Hepatocyte (in vitro differentiated cells): ENCODE data around the gene AMTN. TPM values are rescaled to one million over a fixed set of nuclear protein-coding genes. Genes with fewer than 3 reads are reported as not detected.

Experiments used
- DNase-seq: peaks from one replicate; pipeline ENCODE4 v3.0.0-alpha.2; 2016; ENCODE audit warnings: low spot score
- H2AFZ ChIP-seq: fragments of 200-600 bp; sonication (generic); 2 replicates; pipeline ENCODE4 v1.6.0; 2016; ENCODE audit warnings: antibody characterized with exemption, mild to moderate bottlenecking
- H3K27ac ChIP-seq: fragments of 200-600 bp; sonication (generic); 2 replicates; pipeline ENCODE4 v1.5.1; 2016; ENCODE audit warnings: mild to moderate bottlenecking
- H3K27me3 ChIP-seq: fragments of 200-600 bp; sonication (generic); 2 replicates; pipeline ENCODE4 v1.6.1; 2016
- H3K36me3 ChIP-seq: fragments of 200-600 bp; sonication (generic); replicated peaks from 2 replicates; pipeline ENCODE4 v1.5.1; 2016; ENCODE audit warnings: low read depth; ENCODE audit not compliant: insufficient read depth
- H3K4me1 ChIP-seq: fragments of 200-600 bp; sonication (generic); 2 replicates; pipeline ENCODE4 v1.5.1; 2016; ENCODE audit warnings: mild to moderate bottlenecking, moderate library complexity; ENCODE audit not compliant: insufficient read depth
- H3K4me2 ChIP-seq: fragments of 200-600 bp; sonication (generic); 2 replicates; pipeline ENCODE4 v1.6.0; 2016
- H3K4me3 ChIP-seq: fragments of 200-600 bp; sonication (generic); 2 replicates; pipeline ENCODE4 v1.5.1; 2016; ENCODE audit warnings: mild to moderate bottlenecking
- H3K79me2 ChIP-seq: fragments of 200-600 bp; sonication (generic); 2 replicates; pipeline ENCODE4 v1.6.0; 2017; ENCODE audit warnings: mild to moderate bottlenecking
- H3K9me2 ChIP-seq: fragments of 200-600 bp; sonication (generic); replicated peaks from 2 replicates; pipeline ENCODE4 v1.6.0; 2017; ENCODE audit warnings: mild to moderate bottlenecking; ENCODE audit not compliant: insufficient read depth
- H3K9me3 ChIP-seq: fragments of 200-600 bp; sonication (generic); 2 replicates; pipeline ENCODE4 v1.5.1; 2016; ENCODE audit warnings: low read depth, mild to moderate bottlenecking
- H4K20me1 ChIP-seq: fragments of 200-600 bp; sonication (generic); 2 replicates; pipeline ENCODE4 v1.6.0; 2016; ENCODE audit warnings: mild to moderate bottlenecking; ENCODE audit not compliant: insufficient read depth, poor library complexity, severe bottlenecking
- CTCF ChIP-seq: fragments of 200-600 bp; sonication (generic); IDR thresholded peaks from 2 replicates; pipeline ENCODE4 v1.5.1; 2016; ENCODE audit warnings: antibody characterized with exemption, mild to moderate bottlenecking; ENCODE audit not compliant: poor library complexity
- EZH2 ChIP-seq: fragments of 200-600 bp; sonication (generic); IDR thresholded peaks from 2 replicates; pipeline ENCODE4 v1.6.1; 2016; ENCODE audit warnings: antibody characterized with exemption, mild to moderate bottlenecking, borderline replicate concordance
- EZH2phosphoT487 ChIP-seq: fragments of 200-600 bp; sonication (generic); IDR thresholded peaks from one replicate; pipeline ENCODE4 v1.6.1; 2018; ENCODE audit warnings: antibody characterized with exemption, mild to moderate bottlenecking, low read depth, moderate library complexity; ENCODE audit not compliant: unreplicated experiment, severe bottlenecking
- WGBS: methylation state at CpG from one replicate; pipeline ENCODE4 v1.1.6; 2016; ENCODE audit warnings: low lambda C conversion rate; ENCODE audit errors: missing lambda C conversion rate; 5-methylcytosine and 5-hydroxymethylcytosine counted together
- polyA plus RNA-seq: library from polyadenylated mRNA; unstranded; fragments of >200 nt; fragmentation: Nextera tagmentation; extraction: Ambion mirVana; gene quantifications from 2 replicates; pipeline ENCODE4 v1.2.1, GENCODE V29; 2016
- total RNA-seq: library from RNA; depleted of rRNA; stranded (reverse); fragments of >200 nt; gene quantifications from 2 replicates; pipeline ENCODE4 v1.2.3, GENCODE V29; 2014

The AMTN gene
- total and polyA plus RNA-seq, 2 experiments from 2014 or later: not detected

DNA sequence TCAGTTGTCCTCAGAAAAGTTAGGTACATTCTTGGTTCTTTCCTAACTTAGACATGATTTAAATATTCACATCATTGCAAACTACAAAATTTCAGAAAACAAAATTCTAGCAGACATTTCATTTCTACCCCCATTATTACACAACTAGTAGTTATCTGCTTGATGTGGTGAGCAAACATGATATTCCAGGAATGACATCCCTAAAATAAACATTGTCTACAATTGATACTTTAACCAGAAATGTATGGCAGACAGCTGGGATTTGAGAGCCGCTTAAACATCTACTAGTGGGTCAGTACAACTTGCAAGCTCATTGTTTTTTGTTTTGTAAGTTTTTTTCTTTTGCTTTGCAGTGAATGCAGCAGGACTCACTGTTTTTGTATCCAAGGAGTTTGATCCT lies 41.6 kb downstream of the AMTN start:
- no peak for DNase-seq
- Histone ChIP-seq H3K27ac (no peak overlapping the region), H4K20me1 (no peaks in the 10 kb centered on the region), H3K27me3 (no peaks in the 10 kb centered on the region), H3K4me2 (no peak overlapping the region), H3K9me3 (no peaks in the 10 kb centered on the region), H2AFZ (no peak overlapping the region), H3K4me1 (peaks cover 3% of the 10 kb centered on the region), H3K79me2 (no peaks in the 10 kb centered on the region), H3K9me2 (no peaks in the 10 kb centered on the region), H3K36me3 (no peaks in the 10 kb centered on the region), H3K4me3 (no peak overlapping the region)
- TF ChIP-seq EZH2: no peak
- TF ChIP-seq CTCF: no peak
- no peak for TF ChIP-seq EZH2phosphoT487
- WGBS: 66% methylated on average over 1 of the region's 1 CpG

DNA sequence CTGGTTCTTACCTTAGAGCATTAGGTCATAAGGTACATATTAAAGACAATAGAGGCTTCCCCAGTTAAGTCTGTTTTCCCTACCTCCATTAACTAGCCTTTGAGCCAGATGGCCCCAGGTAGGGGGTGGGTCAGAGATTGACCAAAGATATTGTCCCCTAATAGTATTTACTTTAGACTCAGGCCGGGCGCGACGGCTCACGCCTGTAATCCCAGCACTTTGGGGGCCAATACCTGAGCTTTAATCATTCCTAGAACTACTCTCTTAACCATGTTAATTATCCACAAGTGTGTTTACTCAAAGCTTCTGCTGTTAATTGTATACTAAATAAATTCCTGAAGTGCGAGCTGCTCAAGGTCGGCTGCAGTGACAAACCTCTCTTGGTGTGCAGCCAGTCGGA lies 45.7 kb downstream of the AMTN start:
- Histone ChIP-seq H4K20me1 (no peaks in the 10 kb centered on the region), H3K4me1 (peaks cover 3% of the 10 kb centered on the region), H3K4me2 (peak overlapping the region; percentile 58), H3K79me2 (no peaks in the 10 kb centered on the region), H3K9me3 (no peaks in the 10 kb centered on the region), H3K27ac (no peak overlapping the region), H2AFZ (no peak overlapping the region), H3K9me2 (no peaks in the 10 kb centered on the region), H3K36me3 (no peaks in the 10 kb centered on the region), H3K4me3 (no peak overlapping the region), H3K27me3 (no peaks in the 10 kb centered on the region)
- TF ChIP-seq EZH2phosphoT487 (no peak), EZH2 (no peak), CTCF (no peak)
- 36% methylated on average over 8 of the region's 8 CpGs for WGBS
- peak; percentile 40 for DNase-seq

DNA sequence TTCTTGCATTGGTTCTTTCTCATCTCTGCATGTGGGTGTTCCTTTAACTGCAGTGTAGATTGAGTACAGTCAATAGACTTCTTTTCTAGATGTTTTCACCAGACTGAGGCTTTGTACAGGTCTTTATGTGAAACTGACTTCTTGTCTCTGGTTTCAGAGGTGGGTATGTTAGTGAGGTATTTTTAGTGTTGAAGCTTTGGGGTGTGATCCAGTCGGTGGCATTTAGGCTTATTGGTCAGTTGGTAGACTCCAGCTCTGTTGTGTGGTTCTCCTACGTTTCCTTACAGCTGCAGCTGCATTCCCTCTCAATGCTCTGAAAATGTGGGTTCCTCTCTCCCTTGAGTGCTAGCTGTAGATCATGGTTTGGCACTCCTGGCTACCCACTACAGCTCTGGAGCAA lies 52.4 kb downstream of the AMTN start:
- Histone ChIP-seq H3K9me2 (no peaks in the 10 kb centered on the region), H2AFZ (no peak overlapping the region), H3K27ac (no peak overlapping the region), H3K4me2 (no peak overlapping the region), H3K9me3 (no peaks in the 10 kb centered on the region), H3K36me3 (no peaks in the 10 kb centered on the region), H4K20me1 (no peaks in the 10 kb centered on the region), H3K27me3 (no peaks in the 10 kb centered on the region), H3K4me1 (no peaks in the 10 kb centered on the region), H3K79me2 (no peaks in the 10 kb centered on the region), H3K4me3 (no peak overlapping the region)
- DNase-seq: no peak
- TF ChIP-seq EZH2phosphoT487 (no peak), EZH2 (no peak), CTCF (no peak)
- 91% methylated on average over 2 of the region's 2 CpGs for WGBS

DNA sequence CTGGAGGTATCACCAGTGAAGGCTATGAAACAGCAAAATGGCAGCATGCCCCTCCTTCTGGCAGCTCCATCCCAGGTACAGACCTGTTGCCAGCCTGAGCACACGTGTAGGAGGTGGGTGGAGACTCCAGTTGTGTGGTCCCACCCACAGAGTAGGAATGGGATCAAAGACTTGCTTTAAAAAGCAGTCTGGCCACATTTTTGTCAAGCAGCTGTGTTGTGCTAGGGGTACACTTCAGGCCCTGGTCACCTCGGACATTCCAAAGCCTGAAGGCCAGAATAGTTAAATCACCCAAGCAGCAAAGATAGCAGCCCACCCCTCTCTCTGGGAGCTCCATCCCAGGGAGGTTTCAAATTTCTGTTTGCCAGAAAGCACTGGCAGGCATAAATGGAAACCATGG lies 53.4 kb downstream of the AMTN start:
- no peaks in the 10 kb centered on the region for H3K9me2 ChIP-seq
- no peaks in the 10 kb centered on the region for H3K27me3 ChIP-seq
- H3K27ac ChIP-seq: no peak overlapping the region
- H3K9me3 ChIP-seq: no peaks in the 10 kb centered on the region
- H3K4me3 ChIP-seq: no peak overlapping the region
- WGBS: 36% methylated on average over 2 of the region's 2 CpGs
- H3K79me2 ChIP-seq: no peaks in the 10 kb centered on the region
- no peak for TF ChIP-seq EZH2phosphoT487
- no peak for TF ChIP-seq EZH2
- no peak for TF ChIP-seq CTCF
- no peaks in the 10 kb centered on the region for H3K4me1 ChIP-seq
- no peak overlapping the region for H2AFZ ChIP-seq
- DNase-seq: no peak
- no peak overlapping the region for H3K4me2 ChIP-seq
- H3K36me3 ChIP-seq: no peaks in the 10 kb centered on the region
- H4K20me1 ChIP-seq: no peaks in the 10 kb centered on the region
